Fibroblast of skin of left biceps (primary cell): ENCODE measurements around the gene CUX1.
"Not testable (repeated sequence)": the region's sequence is repeated elsewhere in the genome, so short reads cannot be mapped to it uniquely, and the experiment has no call there.

Experiments used
- DNase-seq, 2 experiments: peaks; one replicate each; pipeline ENCODE4 v3.0.0-alpha.2; 2013; ENCODE audit warnings: low read depth in 2 of 2

CUX1 gene

GRCh38 chr7:101823096-101823495, 5.7 kb downstream of the CUX1 start:
- no peak for DNase-seq

GRCh38 chr7:101823596-101823995, 6.2 kb downstream of the CUX1 start:
- no peak for DNase-seq

GRCh38 chr7:101824440-101824839, 7.0 kb downstream of the CUX1 start:
- DNase-seq, result no peak

GRCh38 chr7:101826081-101826835, 8.8 kb downstream of the CUX1 start:
- no peak for DNase-seq

- no peak for DNase-seq
These were observed 11.0 kb downstream of the CUX1 start for GRCh38 chr7:101828301-101829020.

GRCh38 chr7:101829374-101829773, 11.9 kb downstream of the CUX1 start:
- no peak for DNase-seq

GRCh38 chr7:101829821-101830220, 12.4 kb downstream of the CUX1 start:
- DNase-seq, result no peak

GRCh38 chr7:101831396-101831795, 14.0 kb downstream of the CUX1 start:
- DNase-seq, result not testable (repeated sequence)

- no peak for DNase-seq
These were observed 14.8 kb downstream of the CUX1 start for GRCh38 chr7:101832205-101832631.

GRCh38 chr7:101832685-101833375, 15.4 kb downstream of the CUX1 start:
- no peak for DNase-seq

- no peak for DNase-seq
These were observed 16.4 kb downstream of the CUX1 start for GRCh38 chr7:101833799-101834198.

- DNase-seq, result no peak
These were observed 17.7 kb downstream of the CUX1 start for GRCh38 chr7:101835136-101835535.

- DNase-seq, result not testable (repeated sequence)
These were observed 20.0 kb downstream of the CUX1 start for GRCh38 chr7:101837433-101837832.

GRCh38 chr7:101838837-101839483, 21.5 kb downstream of the CUX1 start:
- DNase-seq, result no peak

- DNase-seq, result no peak
These were observed 23.9 kb downstream of the CUX1 start for GRCh38 chr7:101841328-101841727.

- no peak for DNase-seq
These were observed 26.2 kb downstream of the CUX1 start for GRCh38 chr7:101843293-101844271.

- no peak for DNase-seq
These were observed 28.5 kb downstream of the CUX1 start for GRCh38 chr7:101845974-101846373.

GRCh38 chr7:101846800-101847538, 29.5 kb downstream of the CUX1 start:
- DNase-seq, result no peak

- DNase-seq, result no peak
These were observed 31.0 kb downstream of the CUX1 start for GRCh38 chr7:101848208-101848951.
